KMS-11 (cell line): ENCODE results near the gene SPHKAP.
"Not testable (repeated sequence)": the region's sequence is repeated elsewhere in the genome, so short reads cannot be mapped to it uniquely, and the experiment has no call there.

ENCODE experiments used
- H2AFZ ChIP-seq: fragments of 200-600 bp; sonication (generic); 2 replicates; pipeline ENCODE4 v1.6.1; 2016; ENCODE audit warnings: antibody characterized with exemption, mixed run types, low read depth
- H3K27ac ChIP-seq: fragments of 200-600 bp; sonication (generic); 2 replicates; pipeline ENCODE4 v1.6.1; 2016; ENCODE audit warnings: mild to moderate bottlenecking, mixed run types
- H3K27me3 ChIP-seq: fragments of 200-600 bp; sonication (generic); 2 replicates; pipeline ENCODE4 v1.6.1; 2017; ENCODE audit warnings: mild to moderate bottlenecking, low read depth, mixed run types, moderate library complexity; ENCODE audit not compliant: insufficient read depth
- H3K36me3 ChIP-seq: fragments of 200-600 bp; sonication (generic); 2 replicates; pipeline ENCODE4 v1.6.1; 2017; ENCODE audit warnings: mild to moderate bottlenecking, mixed run types; ENCODE audit not compliant: insufficient read depth
- H3K4me1 ChIP-seq: fragments of 200-600 bp; sonication (generic); 2 replicates; pipeline ENCODE4 v1.6.1; 2016; ENCODE audit warnings: mild to moderate bottlenecking, low read depth, mixed run types; ENCODE audit not compliant: poor library complexity, severe bottlenecking
- H3K4me2 ChIP-seq: fragments of 200-600 bp; sonication (generic); 2 replicates; pipeline ENCODE4 v1.7.0; 2016; ENCODE audit warnings: mild to moderate bottlenecking, mixed run types
- H3K4me3 ChIP-seq: fragments of 200-600 bp; sonication (generic); IDR thresholded peaks from 2 replicates; pipeline ENCODE4 v1.6.1; 2017; ENCODE audit warnings: low read depth, low read length, mixed read lengths; ENCODE audit not compliant: insufficient read depth
- H3K79me2 ChIP-seq: fragments of 200-600 bp; sonication (generic); 2 replicates; pipeline ENCODE4 v1.6.1; 2016; ENCODE audit warnings: low read depth, mixed run types; ENCODE audit not compliant: insufficient read depth
- H3K9ac ChIP-seq: fragments of 200-600 bp; sonication (generic); 2 replicates; pipeline ENCODE4 v1.6.1; 2016; ENCODE audit warnings: mild to moderate bottlenecking, mixed run types
- H4K20me1 ChIP-seq: fragments of 200-600 bp; sonication (generic); 2 replicates; pipeline ENCODE4 v1.6.1; 2016; ENCODE audit warnings: mild to moderate bottlenecking, mixed run types; ENCODE audit not compliant: insufficient read depth
- TF ChIP-seq, protein P1 (sequence below): fragments of 200-600 bp; sonication (generic); conservative IDR thresholded peaks from 2 replicates; pipeline ENCODE4 v1.6.1; 2017; ENCODE audit warnings: low read depth, mild to moderate bottlenecking, antibody characterized with exemption, low read length, moderate library complexity, mixed read lengths

SPHKAP gene

DNA sequence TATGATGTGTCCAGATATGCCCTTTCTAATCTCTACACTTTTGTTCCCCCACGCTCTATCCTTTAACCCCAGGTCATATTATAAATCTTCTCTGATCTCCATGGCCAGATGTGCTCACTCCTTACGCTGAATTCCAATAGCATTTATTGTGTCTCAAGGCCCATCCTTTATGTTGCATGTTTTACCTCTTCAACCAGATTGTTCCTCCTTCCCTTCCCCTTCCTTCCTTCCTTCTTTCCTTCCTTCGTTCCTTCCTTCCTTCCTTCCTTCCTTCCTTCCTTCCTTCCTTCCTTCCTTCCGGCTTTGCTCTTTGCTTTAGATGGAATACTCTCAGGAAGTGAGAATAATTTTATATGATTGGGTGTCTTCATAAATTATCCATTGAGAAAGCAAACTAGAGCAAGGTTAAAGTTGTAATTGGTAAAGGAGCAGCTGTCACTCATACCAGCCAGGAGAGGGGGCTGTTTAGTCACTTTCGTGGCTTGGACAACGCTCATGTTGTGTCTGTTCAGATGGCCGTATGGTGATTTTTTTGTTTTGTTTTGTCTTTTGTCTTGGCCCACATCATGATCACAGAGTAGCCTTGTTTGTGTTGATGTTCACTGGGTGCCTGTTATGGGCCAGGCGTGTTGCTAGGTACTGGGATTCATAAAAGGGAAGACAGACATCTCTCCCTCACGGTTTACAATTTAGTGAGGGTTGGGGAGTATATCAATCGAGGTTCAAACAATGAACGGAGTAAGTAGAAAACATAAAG, 242.0 kb downstream of the SPHKAP start:
- Histone ChIP-seq H3K4me1 (no peaks in the 10 kb centered on the region), H3K36me3 (no peaks in the 10 kb centered on the region), H3K27ac (no peak overlapping the region), H3K79me2 (no peaks in the 10 kb centered on the region), H3K9ac (no peak overlapping the region), H3K4me2 (no peak overlapping the region), H3K4me3 (no peak overlapping the region), H4K20me1 (no peaks in the 10 kb centered on the region), H3K27me3 (no peaks in the 10 kb centered on the region), H2AFZ (no peak overlapping the region)
- TF ChIP-seq, protein P1, sequence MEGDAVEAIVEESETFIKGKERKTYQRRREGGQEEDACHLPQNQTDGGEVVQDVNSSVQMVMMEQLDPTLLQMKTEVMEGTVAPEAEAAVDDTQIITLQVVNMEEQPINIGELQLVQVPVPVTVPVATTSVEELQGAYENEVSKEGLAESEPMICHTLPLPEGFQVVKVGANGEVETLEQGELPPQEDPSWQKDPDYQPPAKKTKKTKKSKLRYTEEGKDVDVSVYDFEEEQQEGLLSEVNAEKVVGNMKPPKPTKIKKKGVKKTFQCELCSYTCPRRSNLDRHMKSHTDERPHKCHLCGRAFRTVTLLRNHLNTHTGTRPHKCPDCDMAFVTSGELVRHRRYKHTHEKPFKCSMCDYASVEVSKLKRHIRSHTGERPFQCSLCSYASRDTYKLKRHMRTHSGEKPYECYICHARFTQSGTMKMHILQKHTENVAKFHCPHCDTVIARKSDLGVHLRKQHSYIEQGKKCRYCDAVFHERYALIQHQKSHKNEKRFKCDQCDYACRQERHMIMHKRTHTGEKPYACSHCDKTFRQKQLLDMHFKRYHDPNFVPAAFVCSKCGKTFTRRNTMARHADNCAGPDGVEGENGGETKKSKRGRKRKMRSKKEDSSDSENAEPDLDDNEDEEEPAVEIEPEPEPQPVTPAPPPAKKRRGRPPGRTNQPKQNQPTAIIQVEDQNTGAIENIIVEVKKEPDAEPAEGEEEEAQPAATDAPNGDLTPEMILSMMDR: peak; percentile 52

DNA sequence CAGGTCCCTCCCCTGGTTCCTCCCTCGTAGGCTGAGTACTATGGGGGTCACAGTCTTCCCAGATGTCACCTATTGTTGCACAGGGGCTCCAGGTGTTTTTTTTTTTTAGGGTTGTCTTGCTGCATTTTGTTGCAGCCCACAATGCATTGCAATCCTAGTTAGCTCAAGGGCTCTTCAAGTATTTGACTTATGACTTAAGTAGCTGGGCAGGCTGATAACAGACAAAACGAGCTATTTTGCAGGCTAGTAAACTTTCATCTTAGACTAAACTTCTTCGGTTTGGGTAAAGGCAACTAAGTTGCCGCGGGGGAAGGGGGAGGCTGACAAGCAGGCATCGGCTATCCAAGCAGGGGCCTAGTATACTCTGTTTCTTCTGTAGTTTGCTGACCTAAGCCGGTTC, 245.2 kb downstream of the SPHKAP start:
- H3K27me3 ChIP-seq, H3K9ac ChIP-seq, H3K4me2 ChIP-seq, H2AFZ ChIP-seq, H3K27ac ChIP-seq, H4K20me1 ChIP-seq, H3K79me2 ChIP-seq, H3K36me3 ChIP-seq, H3K4me3 ChIP-seq: not testable (repeated sequence)
- peaks cover 23% of the 10 kb centered on the region for H3K4me1 ChIP-seq

GRCh38 chr2:227933884-227934283, 247.6 kb downstream of the SPHKAP start:
- H3K4me1 ChIP-seq: peaks cover 23% of the 10 kb centered on the region
- H3K79me2 ChIP-seq: no peaks in the 10 kb centered on the region
- H2AFZ ChIP-seq: no peak overlapping the region
- no peaks in the 10 kb centered on the region for H3K27me3 ChIP-seq
- no peak overlapping the region for H3K4me2 ChIP-seq
- H4K20me1 ChIP-seq: no peaks in the 10 kb centered on the region
- H3K4me3 ChIP-seq: no peak overlapping the region
- H3K36me3 ChIP-seq: no peaks in the 10 kb centered on the region
- TF ChIP-seq, protein P1: no peak
- no peak overlapping the region for H3K9ac ChIP-seq
- H3K27ac ChIP-seq: no peak overlapping the region

DNA sequence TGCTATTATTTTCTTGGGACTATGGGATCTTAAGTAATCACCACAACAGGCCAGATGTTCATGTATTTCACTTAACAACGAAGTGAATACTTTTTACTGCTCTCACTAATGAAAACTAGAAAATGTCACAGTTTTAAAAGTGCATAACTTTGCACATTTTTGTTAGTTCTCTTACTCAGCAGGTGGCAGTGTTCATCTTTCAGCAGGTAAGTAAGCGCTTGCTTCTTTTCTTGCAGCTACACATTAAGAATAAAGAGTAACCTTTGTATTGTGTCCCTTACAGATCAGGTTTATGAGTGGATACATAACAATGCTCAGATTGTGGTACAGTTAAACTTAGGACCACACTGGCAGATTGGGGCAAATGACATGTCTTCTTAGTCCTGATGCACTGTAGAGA, 249.1 kb downstream of the SPHKAP start:
- H2AFZ ChIP-seq: no peak overlapping the region
- H3K27ac ChIP-seq: peak overlapping the region; percentile 17; the same call in 1 of the 2 replicates
- no peaks in the 10 kb centered on the region for H3K36me3 ChIP-seq
- H3K27me3 ChIP-seq: no peaks in the 10 kb centered on the region
- H3K79me2 ChIP-seq: no peaks in the 10 kb centered on the region
- no peak overlapping the region for H3K4me3 ChIP-seq
- peak overlapping the region; percentile 50; the same call in 1 of the 2 replicates for H3K4me2 ChIP-seq
- TF ChIP-seq, protein P1: 0 out of 2 replicates have a peak, but pooled peaks have one; percentile 23
- no peak overlapping the region for H3K9ac ChIP-seq
- peaks cover 23% of the 10 kb centered on the region for H3K4me1 ChIP-seq
- H4K20me1 ChIP-seq: no peaks in the 10 kb centered on the region

GRCh38 chr2:227932001-227932400, 249.5 kb downstream of the SPHKAP start:
- TF ChIP-seq, protein P1: no peak
- Histone ChIP-seq H3K9ac (no peak overlapping the region), H3K4me1 (peaks cover 23% of the 10 kb centered on the region), H3K36me3 (no peaks in the 10 kb centered on the region), H3K79me2 (no peaks in the 10 kb centered on the region), H2AFZ (no peak overlapping the region), H3K4me2 (peak overlapping the region; percentile 50; the same call in 1 of the 2 replicates), H3K27ac (peak overlapping the region; percentile 17; the same call in 1 of the 2 replicates), H3K4me3 (no peak overlapping the region), H4K20me1 (no peaks in the 10 kb centered on the region), H3K27me3 (no peaks in the 10 kb centered on the region)
